ENCODE data around the gene HLA-B.
A peak's percentile ranks its signal among the peaks of the same experiment; 100 is the strongest.
"Not testable (repeated sequence)": the region's sequence is repeated elsewhere in the genome, so short reads cannot be mapped to it uniquely, and the experiment has no call there.

HLA-B gene

DNA sequence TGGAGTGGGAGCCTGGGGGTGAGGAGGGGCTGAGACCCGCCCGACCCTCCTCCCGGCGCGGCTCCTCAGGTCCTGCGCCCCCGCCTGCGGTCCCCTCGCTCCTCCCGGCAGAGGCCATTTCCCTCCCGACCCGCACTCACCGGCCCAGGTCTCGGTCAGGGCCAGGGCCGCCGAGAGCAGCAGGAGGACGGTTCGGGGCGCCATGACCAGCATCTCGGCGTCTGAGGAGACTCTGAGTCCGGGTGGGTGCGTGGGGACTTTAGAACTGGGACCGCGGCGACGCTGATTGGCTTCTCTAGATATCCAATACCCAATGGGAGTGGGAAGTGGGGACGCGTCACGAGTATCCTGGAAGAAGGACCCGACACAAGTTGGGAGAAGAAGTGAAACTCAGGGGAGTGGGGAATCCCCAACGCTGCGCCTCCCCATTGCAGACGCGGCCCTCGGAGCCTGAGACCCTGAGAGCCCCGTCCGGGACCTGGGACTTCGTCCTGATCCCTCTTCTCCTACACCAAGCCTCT, at the start of gene HLA-B:
Gene HLA-B, minus strand, starts transcription at position 234 of the 521 bp plus-strand sequence. Its CDS starts 21 bp downstream, at position 213.
- peak; percentile 27 for DNase-seq

DNA sequence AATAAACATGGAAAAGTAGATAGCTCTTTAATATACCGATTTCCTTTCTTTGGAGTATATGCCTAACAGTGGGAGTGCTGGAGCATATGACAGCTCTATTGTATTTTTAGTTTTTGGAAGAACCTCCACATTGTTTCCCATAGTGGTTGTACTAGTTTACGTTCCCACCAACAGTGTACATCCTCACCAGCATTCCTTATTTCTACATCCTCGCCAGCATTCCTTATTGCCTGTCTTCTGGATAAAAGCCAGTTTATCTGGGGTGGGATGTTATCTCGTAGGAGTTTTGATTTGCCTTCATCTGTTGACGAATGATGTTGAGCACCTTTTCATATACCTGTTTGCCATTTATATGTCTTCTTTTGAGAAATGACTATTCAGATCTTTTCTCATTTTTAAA, 49.0 kb upstream of the HLA-B start:
- DNase-seq: no peak

DNA sequence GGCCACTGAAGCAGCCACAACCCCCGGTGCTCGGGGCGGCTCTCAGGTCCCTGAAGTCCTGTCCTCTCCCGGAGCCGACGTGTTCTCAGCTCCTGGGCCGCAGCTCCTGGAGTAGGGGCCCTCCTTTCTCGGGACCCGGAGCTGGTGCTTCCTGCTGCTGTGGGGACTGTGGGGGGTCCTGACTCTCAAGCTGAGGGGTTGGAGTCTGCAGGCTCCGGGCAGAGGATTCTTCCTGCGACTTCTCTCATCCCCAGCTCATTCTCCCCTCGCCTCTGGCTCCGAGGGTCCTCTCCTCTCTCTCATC, 47.0 kb upstream of the HLA-B start:
- not testable (repeated sequence) for DNase-seq

DNA sequence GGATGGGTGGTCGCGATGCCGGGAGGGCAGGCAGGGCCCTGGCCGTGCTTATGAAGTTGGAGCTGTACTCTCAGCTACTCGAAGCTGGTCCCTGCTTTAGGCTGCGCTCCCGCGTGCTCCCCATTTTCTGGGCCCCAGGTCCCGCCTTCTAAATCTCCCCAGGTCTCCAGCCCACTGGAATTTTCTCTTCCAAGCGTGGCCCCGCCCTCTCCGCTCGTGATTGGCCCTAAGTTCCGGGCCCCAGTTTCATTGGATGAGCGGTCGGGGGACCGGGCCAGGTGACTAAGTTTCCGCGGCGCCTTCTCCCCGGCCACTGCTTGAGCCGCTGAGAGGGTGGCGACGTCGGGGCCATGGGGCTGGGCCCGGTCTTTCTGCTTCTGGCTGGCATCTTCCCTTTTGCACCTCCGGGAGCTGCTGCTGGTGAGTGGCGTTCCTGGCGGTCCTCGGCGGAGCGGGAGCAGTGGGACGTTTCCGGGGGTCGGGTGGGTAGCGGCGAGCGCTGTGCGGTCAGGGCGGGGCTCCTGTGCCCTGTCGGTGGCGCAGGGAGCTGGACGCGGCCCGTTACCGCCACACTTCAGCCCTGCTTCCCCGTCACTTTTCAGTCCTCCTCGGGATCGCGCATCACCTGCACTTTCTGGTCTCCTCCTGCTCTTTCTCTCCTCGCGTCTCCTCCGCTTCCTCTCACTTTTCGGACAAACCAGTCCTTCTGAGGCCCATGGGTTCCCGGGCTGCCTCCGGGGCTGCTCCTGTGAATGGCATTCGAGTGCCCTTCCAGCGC, 46.5 kb upstream of the HLA-B start, which contains the start of gene MICA:
Gene MICA, plus strand, starts transcription at position 313 of the 778 bp plus-strand sequence. Its CDS starts 38 bp downstream, at position 351.
- DNase-seq: peak; percentile 57

DNA sequence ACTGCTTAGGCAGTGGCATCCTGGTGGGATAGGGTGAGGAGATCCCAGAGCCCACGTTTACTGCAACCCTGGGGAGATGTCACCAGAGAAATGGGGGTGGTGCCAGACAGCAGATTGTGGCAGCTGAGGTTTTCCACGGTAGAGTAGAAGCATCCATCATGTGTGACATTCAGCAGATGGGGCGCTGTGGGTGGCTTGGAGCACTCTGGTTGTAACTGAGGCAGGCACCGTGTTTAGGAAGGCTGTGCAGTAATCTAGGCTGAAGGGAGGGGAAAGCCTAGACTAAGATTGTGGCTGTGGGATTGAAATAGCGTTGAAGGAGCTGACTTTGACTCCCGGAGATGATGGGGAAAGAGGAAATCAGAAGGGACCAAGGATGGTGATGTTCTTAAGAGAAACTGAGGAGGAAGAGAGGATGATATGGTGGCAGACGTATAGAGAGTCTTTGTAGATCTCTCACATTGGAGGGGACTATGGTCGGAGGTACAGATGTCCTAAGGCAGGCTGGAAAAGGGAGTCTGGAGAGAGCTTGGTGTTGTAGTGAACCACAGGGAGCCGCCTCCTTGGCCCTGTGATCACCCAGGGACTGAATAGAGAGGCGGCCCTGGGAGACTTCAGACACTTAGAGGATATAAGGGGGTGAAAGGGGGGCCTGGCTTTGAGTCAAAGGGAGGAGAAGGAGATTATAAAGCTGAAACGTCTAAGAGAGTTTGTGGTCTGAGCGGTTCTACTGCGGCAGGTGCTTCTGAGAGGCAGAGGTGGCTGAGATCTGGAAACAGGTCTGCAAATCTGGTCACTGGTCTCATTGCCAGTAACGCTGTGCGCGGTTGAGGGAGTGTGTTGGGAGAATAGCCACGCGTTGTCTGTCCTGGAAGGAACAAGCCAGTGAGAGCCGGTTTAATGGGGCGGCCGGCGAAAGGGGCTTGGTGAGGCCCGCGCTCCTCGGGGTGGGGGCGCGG, 45.6 kb upstream of the HLA-B start:
- DNase-seq: no peak

DNA sequence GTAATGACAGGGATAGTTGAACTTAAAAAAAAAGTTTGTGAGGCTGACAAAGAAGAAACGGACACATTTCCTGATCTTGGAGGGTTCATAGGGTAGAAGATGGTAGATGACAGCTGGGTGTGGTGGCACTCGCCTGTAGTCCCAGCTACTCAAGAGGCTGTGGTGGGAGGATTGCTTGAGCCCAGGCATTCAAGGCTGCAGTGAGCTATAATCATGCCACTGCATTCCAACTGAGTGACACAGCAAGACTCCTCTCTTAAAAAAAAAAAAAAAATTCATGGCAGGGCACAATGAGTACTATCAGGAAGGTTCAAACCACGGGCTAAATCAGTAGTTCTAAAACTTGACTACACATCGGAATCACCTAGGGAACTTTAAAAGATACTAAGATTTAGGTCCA, 44.4 kb upstream of the HLA-B start:
- no peak for DNase-seq

DNA sequence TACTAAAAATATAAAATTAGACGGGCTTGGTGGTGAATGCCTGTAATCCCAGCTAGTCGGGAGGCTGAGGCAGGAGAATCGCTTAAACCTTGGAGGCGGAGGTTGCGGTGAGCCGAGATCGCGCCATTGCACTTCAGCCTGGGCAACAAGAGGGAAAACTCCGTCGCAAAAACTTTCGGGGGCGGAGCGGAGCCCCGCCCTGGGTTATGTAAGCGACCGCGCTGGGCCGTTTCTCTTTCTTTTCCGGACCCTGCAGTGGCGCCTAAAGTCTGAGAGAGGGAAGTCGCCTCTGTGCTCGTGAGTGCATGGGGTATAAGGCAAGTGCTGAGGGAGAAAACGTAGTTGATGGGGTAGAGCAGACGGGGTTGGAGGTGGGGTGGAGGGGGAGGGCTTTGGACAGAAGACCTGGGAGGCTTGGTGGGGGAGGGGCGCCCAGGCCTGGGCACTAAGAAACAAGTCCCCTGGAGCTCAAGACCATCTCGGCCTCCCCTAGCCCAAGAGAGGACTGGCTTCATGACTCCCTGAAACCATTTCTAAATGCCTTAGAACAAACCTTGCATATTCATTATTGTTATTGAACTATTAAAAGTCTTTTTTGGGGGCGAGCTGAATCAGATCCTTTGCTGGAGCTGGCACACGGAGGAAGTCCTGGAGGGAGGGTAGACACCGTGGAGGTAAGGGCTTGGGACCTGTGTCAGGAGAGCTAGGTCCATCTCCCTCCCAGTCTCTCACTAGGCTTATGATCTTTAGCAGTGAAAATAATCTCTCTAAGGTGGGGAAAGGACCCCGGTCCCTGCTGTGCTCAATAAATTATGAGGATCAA, 43.7 kb upstream of the HLA-B start:
- no peak for DNase-seq

DNA sequence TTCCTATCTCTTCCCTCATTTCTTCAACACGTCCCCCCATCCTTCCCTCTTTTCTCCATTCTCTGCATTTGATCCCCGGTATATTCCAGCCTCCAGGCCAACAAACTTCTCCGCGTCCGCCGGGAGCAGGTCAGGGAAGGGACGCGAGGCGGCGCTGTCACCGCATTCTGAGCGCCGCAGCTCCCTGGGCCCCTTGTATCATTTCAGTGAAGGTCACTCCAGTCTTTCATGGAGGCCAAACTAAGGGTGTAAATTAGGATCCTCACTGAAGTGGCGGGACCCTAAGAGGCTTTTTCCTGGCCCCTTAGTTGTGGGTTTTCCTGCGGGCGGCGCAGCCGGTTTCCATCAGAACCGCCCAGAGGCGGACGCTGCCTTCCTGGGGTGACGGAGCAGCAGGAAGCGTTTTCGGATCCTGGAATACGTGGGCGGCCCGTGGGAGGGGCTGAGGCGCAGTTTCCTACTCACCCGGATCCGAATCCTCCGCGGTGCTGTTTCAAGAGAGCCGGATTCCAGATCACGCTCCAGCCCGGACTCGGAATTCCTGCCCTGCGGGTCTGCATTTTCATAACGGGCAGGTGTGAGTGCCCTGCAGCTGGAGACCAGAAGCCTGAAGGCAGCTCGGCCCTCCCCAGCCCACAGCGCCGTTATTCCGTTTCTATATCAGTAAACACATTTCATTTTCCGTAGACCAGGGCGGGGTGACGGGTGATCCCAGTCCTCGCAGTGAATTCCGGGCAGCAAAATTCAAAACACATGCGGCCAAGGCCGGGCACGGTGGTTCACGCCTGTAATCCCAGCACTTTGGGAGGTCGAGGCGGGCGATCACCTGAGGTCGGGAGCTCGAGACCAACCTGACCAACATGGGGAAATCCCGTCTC, 42.8 kb upstream of the HLA-B start:
- peak; percentile 75 for DNase-seq

DNA sequence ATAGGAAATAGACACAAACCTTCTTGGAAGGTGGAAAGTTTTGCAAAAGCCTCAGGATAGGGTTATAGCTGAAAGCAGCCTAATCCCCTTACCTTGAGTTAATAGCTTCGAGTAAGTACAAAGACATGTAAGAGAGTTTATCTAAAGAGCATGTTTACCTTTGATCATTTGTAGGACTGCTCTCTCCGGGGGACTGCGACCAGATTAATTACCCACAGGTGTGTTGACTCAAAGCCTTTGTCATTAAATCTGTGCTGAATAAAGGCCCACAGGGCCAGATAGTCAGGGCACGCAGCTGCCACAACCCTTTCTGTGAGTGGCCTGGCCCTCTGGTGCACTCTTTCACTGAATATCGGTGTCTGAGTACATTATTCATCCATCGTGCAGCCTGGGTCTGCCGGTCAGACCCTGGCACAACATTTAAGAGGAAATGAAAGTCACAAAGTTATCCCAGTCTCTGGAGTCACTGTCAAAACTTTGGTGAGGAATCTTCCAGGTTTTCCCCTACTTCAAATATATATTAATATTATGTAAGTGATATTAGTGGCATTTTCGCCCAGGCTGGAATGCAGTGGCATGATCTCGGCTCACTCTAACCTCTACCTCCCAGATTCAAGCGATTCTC, 41.0 kb upstream of the HLA-B start:
- DNase-seq: no peak

DNA sequence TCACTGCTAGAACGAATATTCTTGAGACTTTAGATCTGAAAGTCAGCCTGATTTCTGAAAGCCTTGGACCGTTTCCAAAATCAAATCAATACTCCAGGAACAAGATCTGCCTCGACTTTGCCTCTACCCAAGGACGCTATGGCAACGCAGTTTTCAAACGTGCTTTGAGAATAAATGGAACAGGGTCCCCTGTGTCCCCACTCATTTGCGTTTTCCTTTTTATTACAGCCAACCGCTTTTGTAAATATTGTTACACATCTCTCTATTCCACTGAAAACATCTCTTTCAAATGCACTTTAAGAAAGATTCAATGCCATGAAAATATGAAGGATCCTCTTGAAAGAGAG, 40.1 kb upstream of the HLA-B start:
- not testable (repeated sequence) for DNase-seq

DNA sequence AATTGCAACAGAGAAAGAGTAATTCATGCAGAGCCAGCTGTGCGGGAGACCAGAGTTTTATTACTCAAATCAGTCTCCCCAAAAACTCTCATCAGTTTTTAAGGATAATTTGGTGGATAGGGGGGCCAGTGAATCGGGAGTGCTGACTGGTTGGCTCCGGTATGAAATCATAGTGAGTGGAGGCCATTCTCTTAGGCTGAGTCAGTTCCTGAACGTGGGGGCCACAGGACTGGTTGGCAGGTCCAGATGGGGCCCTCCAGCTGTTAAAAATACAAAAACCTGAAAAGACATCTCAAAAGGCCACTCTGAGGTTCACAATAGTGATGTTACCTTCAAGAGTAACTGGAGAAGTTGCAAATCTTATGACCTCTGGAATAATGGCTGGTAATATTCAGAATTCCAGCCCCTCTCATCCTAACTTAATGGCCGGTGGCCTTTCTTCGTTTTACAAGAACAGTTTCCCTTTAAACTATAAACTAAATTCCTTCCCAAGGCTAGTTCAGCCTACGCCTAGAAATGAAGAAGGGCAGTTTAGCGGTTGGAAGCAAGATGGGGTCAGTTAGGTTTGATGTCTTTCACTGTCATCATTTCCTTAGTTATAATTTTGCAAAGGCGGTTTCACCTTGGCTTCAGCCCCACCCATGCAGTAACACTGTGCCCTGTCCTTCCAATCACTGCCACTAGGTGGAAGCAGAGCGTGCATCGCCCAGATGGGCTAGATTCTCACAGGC, 39.6 kb upstream of the HLA-B start:
- peak; percentile 70 for DNase-seq

DNA sequence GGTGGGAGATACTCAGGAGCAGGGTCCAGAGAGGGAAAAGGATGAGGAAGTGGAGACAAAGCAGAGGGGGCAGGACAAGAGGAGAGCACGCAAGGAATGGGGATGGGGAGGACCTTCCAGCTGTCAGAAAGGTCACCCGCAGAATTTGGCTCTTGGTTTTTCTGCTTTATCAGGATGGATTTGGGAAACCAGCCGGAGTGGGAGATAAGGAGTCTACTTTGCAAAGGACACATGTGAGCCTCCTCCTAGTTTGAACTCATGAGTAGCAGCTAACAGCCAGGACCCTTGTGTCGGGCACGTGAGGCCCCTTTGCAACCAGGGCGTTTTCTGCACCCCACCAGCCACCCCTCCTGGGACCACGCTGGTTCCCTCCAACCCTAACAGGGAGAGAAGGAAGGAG, 38.9 kb upstream of the HLA-B start:
- DNase-seq: no peak

DNA sequence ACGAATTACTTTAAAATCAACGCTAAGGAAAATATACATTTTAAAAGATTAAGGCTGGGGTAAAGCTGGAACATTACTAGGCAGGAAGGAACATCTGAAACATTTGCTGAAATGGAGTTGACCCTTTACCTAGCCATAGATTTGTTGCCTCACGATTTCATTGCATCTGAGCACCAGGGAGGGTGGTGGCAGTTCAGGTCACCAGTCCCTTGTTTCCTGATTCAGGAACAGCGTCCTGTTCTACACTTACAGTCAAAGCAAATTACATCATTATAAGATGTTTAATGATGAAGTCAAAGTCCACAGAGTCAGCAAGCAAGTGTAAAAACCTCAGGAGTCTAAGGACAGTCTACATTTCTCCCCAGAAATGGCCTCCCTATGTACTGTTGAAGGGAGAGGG, 37.4 kb upstream of the HLA-B start:
- DNase-seq: no peak

DNA sequence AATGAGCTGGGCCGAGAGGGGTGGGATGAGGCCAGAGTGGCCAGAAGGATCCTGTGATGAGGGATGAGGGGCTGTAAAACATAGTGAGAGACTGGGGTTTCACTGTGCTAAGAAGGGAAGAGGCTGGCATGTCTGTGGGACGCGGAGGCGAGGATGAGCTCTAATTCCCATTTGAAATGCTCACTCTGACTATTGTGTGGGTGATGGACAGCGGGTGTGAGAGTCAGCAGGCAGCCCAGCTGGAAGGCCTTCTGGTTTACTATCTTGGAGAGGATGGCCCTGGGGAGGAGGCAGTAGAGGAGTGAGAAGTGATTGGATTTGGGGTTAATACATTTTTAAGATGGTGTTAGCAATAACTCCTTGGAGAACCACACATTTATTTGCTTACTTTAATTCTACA, 37.0 kb upstream of the HLA-B start:
- DNase-seq: no peak

DNA sequence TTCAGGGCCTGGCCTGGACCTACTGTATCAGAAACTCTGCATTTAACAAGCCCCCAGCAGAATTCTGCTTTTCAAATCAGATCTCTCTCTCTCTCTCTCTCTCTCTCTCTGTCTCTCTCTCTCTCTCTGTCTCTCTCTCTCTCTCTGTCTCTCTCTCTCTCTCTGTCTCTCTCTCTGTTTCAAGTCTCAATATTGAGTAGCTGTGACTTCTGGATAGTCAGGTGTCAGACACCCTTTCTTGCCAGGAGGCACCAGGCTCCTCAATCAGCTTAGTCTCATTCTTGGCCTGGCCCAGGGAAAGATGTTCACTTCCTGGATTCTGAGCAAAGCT, 32.8 kb upstream of the HLA-B start:
- not testable (repeated sequence) for DNase-seq

DNA sequence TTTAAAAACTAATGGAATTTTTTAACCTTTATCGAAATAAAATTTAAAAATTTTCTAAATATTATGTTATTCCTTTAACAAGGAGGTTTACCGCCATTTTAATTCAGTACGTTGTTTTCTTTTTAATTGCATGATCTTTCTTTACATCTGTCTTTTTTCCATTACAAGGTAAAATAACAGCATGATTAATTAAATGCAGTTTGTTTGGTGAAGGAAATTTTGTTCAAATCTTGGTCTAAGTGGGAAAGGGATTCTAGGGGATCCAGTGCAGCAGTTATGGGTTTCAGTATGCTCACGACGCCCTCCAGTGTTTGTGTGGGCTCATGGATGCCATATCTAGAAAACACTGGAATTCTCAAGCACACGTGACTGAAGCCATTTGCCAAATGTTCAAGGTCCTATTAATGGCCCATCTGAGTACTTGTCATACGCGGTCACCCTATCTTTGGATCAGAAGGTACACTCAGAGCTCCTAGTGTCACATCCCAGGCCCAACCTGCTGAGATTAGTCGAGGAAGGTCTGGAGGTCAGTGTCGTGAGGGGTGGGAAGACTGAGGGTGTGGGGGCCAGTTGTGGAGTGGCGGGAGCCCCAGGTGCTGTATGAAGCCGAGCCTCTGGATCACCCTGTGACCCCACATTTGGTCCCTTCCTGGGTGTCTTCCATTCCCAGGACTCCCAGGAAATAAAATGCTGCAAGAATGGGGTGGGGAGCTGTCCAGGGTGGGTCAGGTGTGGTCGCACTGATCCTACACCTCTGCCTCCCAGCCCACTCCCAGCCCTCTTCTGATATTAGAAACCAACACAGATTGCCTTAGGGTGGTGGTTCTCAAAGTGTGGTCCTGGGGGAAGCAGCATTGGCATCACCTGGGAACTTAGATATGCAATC, 32.2 kb upstream of the HLA-B start:
- DNase-seq: not testable (repeated sequence)

DNA sequence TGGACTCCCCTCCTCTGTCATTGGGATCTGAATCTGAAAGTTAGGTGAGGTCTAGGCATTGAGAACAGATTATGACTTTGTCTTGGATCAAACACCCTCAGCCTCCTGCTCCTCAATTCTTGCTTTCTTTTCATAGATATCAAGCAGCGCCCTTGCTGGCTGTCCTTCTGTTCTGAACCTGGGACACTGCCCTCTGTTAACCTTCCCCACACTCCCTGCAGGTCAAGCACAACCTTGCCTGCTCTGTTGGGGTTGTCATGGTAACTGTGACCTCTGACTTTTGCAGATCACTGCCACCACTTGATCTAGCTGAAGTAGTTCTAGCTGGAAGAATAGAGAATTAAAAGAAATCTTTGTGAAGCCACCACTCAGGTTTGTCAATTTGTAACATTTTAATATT, 30.0 kb upstream of the HLA-B start:
- no peak for DNase-seq

DNA sequence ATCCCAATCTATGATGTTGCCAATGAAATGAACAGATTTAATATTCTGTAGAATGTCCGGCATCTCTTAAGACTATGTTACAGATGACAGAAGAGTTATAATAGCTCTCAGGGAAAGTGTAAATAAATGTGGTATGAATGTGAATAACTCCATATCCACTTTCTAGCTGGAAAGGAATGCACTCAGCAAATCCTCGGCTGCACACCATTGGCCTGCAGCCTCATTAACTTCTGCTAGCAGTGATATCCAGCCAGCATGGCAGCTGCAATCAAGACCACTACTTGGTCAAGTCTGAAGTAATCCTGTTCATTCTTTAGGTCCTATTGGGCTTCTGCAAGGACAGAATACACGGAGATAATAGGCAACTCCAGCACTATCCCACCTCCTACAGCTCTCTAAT, 29.1 kb upstream of the HLA-B start:
- no peak for DNase-seq

DNA sequence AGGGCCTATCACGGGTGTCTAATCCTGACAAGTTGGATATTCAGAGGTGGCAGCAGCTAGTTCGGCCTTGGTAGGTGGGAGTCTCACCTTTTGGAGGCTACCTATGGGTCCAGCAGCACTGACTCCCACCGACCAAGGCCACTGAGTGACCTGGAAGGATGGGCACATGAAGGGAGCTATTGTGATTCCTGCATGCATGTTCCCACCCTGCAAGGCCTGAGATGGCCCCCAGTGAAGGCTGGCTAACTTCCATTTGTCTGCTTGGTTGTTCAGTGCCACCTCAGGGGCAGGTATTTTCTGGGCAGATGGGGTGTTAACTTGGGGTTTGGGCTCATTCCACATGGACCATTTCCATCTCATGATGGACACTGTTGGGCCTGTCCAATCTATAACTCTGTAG, 28.1 kb upstream of the HLA-B start:
- no peak for DNase-seq

DNA sequence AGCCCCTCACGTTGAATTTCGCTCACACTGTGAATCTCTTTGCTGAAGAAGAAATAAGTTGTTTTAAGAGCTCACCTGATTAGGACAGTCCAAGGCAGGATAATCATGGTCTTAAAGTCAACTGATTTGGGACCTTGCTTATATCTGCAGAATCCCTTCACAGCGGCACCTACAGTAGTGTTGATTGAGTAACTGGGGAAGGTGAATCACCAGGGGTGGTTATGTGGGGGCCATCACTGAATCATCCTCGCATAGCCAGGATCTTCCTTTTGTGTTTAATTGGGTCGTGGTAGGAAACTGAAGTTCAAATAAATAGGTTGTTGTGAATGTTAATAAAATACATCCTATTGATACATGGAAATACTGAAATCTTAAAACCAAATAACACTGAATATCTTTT, 26.2 kb upstream of the HLA-B start:
- DNase-seq: no peak

Data from NCI-H2227 treated with DMSO at 0.1 percent for 48 hours (cell line).